LoVo (cell line): ENCODE results near the gene TTC22.

ENCODE experiments used
- DNase-seq: peaks from one replicate; pipeline ENCODE4 v3.0.0-alpha.2; 2016; ENCODE audit warnings: low spot score

Gene TTC22

GRCh38 chr1:54751426-54751825 is 49.7 kb downstream of the TTC22 start:
- no peak for DNase-seq

DNA sequence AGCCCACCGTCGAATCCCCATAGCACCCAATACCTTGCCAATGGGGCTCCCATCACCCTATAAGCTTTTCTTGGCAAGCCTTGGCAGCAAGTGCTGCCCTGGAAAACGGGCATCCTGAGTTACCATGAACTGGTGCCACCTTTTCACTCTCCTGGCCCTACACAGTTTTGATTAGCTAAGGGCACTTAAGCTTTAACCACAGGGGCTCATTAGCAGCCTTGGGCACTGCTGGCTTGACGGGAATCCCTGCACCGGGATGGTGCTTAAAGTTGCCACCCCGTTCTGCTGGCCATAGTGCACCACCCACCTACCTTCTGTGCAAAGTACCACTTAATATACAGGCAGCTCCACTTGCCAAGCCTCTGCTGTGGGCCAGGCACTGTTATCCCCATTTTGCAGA is 50.5 kb downstream of the TTC22 start:
- no peak for DNase-seq

DNA sequence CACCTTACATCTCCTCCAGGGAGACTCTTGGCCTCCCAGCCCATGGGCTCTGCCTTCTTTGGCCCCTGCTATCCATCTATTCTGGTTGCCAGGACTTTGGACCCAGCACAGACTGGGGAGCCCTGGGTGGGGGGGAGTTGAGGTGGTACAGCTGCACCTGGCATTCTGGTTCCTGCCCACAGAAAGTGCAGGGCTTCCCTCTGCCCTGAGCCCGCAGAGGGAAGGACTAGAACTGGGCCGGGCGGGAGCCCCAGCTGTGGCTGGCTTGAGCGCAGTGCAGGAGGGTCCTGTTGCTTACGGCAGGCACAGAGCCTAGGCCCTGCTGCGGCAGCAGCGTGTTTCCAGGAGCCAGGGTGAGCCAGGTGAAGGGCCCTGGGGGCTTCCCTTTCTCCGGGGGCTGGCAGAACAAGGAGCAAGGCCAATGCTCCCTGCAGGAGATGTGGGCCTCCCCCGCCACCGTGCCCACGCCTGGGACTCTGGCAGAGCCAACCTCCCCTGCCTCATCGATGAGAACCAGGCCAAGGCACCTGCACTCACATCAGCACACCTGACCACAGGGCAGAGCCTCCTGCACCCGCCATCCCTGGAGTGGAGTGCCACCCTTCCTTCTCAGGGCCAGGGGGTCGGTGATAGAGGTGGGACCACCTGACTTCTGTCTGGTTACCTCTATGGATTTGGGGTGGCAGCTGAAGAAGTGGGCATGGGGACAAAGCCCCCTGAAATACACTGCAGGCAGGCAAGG is 52.9 kb downstream of the TTC22 start:
- no peak for DNase-seq

DNA sequence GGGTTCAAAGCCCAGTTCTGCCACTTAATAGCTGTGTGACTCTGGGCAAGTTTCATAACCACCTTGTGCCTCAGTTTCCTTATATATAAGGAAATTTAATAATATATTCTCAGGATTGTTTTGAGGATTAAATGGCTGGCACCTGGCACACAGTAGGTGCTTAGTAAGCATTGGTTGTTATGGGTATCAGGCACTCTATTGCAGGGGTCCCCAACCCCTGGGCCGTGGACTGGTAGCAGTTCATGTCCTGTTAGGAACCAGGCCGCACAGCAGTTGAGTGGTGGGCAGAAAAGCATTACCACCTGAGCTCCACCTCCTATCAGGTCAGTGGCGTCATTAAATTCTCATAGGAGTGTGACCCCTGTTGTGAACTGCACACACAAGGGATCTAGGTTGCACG is 55.3 kb downstream of the TTC22 start:
- DNase-seq: no peak

DNA sequence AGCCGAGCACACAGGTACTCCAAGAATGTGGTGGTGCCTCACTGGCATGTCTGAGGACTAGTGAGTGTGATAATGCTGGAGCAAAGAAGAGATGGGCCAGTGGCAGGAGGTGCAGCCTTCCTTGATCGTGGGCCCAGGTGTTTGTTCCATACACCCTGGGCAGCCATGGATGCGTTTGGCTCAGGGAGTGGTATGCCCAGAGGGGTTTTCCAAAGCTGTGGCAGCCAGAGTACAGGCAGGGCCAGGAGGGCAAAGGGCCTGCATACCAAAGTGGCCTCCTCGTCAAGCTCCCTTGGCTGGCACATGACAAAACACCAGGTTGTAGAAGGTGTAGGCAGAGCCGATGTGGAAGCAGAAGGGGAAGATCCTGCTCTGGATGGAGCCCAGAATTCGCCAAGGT is 55.8 kb downstream of the TTC22 start:
- DNase-seq: no peak

DNA sequence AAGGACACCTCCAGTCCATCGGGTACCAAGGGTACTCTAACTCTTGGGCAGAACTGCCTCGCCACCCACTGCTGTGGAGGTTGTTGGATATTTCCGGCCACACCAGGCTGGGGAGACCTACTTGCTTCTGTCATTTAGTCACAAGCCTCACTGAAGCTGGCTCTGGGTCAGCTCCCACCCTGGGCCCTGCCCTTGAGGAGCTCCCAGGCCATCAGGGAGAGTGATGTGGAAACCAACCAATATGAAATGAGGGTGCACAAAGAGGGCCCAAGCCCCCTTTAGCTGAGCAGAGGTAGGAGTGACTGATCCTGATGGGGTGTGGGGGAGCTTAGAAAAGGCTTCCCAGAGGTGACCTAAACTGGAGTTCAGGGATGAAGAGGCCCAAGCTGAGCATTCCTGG is 56.4 kb downstream of the TTC22 start:
- no peak for DNase-seq

GRCh38 chr1:54743416-54744226 is 57.5 kb downstream of the TTC22 start:
- no peak for DNase-seq

DNA sequence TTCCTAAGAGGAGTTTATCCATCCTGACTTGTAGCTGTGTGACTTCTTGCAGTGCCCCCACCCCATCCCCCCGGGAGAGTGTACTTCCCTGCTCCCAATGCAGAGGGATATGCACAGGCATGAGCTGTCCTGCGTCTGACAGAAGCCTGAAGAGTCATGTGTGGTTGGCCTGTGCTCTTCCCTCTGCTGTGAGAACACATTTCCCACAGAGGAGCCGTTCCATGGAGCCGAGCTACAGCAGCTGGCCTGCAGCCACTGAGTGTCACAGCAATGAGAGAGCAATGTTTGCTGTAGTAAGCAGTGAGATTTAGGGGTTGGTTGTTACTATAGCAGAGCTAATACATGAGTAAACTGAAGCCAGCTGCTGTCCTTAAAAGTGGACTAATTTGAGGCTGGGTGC is 58.8 kb downstream of the TTC22 start:
- DNase-seq: no peak

- no peak for DNase-seq
Measured at GRCh38 chr1:54741531-54741930, 59.6 kb downstream of the TTC22 start.

DNA sequence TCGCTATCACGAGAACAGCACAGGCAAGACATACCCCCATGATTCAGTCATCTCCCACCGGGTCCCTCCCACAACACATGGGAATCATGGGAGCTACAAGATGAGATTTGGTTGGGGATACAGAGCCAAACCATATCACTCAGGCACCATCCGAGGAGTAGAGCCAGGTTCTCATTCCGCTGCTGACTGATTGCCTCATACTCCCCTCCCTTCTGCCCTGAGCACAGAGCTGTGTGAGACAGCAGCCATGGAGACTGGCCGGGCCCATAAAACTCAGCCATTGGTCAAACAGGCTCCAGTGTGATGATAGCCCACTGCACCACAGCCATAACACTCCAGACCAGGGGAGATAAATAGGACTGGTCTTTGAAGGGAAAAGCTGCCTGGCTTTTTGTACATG is 62.9 kb downstream of the TTC22 start:
- no peak for DNase-seq

DNA sequence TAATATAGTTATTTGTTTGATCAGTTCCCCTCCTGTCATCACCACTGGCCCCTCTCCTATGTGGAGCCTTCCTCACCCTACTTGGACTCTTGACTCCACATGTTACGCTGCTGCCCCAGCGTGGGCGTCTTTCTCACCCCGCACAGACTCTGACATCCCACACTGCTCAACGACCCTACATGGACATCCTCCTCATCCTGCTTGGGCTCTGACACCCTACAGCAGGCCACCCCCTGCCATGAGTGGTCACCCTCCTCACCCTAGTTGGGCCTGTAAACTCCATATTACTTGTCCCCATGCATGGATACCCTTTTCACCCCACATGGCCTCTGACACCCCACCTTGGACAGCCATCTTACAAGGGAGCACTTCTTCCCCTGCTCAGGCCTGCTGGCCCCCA is 64.4 kb downstream of the TTC22 start:
- DNase-seq: no peak
